H1 (cell line): ENCODE results near the gene TCF7L1. TPM values are rescaled to one million over a fixed set of nuclear protein-coding genes. Genes with fewer than 3 reads are reported as not detected.

ENCODE experiments used
- ATF2 ChIP-seq: IDR thresholded peaks from 2 replicates; pipeline ENCODE4 v1.6.1; 2012; ENCODE audit warnings: low read length, inconsistent platforms
- CEBPB ChIP-seq: IDR thresholded peaks from 2 replicates; pipeline ENCODE4 v1.6.1; 2012; ENCODE audit warnings: low read depth, low read length
- SP4 ChIP-seq: IDR thresholded peaks from 2 replicates; pipeline ENCODE4 v1.6.1; 2012; ENCODE audit warnings: low read length, inconsistent platforms
- polyA plus RNA-seq, 7 experiments: library from polyadenylated mRNA; depleted of rRNA in 3 of 7; stranded (reverse) in 5 of 7; unstranded in 2 of 7; fragments of >200 nt in 5 of 7; fragments of 200-250 nt in 2 of 7; gene quantifications; 1 replicate in 5 of 7; 2 replicates in 1 of 7; 4 replicates in 1 of 7; pipeline versions ENCODE4 v1.2.1 to v1.2.3, GENCODE V29; 2011 to 2013; ENCODE audit warnings: missing spikeins in 2 of 7, mixed read lengths in 2 of 7
- total RNA-seq: library from RNA; stranded (reverse); fragmentation: NEBNext Ultra II Directional; extraction: Animal tissue kit (Norgen Biotek cat#: 25700); gene quantifications from 2 replicates; pipeline ENCODE4 v1.2.1, GENCODE V29; 2021

Gene TCF7L1
- total and polyA plus RNA-seq, 2 of the 8 experiments (the other 6 are each of a cell fraction or from before 2014, with no cell fraction given): 27.5 to 108 TPM

- no peak for TF ChIP-seq ATF2
- no peak for TF ChIP-seq CEBPB
- no peak for TF ChIP-seq SP4
These were observed 51.8 kb downstream of the TCF7L1 start (continued) for GRCh38 chr2:85184990-85185389.
